Measurements from ENCODE around the gene HOXA4. TPM values are rescaled to one million over a fixed set of nuclear protein-coding genes. Genes with fewer than 3 reads are reported as not detected.

Gene HOXA4
- total RNA-seq, 1 donor from 2014 or later = 0.30 TPM

DNA sequence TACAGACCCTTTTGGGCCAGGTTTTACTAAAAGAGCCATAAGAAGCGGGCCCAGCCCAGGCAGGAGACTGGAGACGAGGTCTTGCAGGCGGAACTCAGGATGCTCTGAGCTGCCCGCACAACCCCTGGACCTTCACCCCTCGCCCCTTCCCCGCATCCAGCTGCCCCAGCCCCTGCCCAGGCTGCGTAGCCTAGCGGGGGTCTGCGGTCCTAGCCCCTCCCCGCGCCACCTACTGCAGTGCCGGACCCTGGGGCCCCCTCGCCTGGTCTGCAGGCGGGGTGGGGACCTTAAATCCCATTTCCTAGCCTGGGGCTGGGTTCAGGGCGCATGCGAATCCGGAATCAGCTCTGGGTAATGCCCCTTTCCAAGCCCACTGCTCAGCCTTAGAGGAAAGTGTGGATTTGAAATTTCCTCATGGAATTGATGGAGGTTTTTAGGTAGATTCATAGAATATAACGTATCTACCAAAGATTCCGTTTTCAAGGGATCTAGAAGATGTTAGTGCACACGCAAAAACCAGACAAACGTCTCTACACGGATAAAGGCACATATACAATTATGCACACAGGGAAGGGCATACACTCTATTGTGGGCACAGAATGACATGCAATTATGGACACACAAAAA is 22.4 kb upstream of the HOXA4 start:
- Mint-ChIP-seq H3K27me3 (ENCODE audit: low read depth) (peaks cover 87% of the 10 kb centered on the region), H3K27ac (ENCODE audit: unreplicated experiment) (no peak overlapping the region), H3K9me3 (ENCODE audit: low read depth) (no peaks in the 10 kb centered on the region)

GRCh38 chr7:27151931-27152815 is 21.6 kb upstream of the HOXA4 start, which contains the start of gene HOXA3:
Gene HOXA3, minus strand, starts transcription at chr7:27152583. Its CDS starts 41,943 bp downstream, at chr7:27110640.
- peaks cover 22% of the 10 kb centered on the region for H3K4me1 Mint-ChIP-seq (ENCODE audit: low read depth)

More for the DNA sequence above, 22.4 kb upstream of the HOXA4 start:
- H3K4me1 Mint-ChIP-seq (ENCODE audit: low read depth) = peaks cover 22% of the 10 kb centered on the region
- peaks cover 3% of the 10 kb centered on the region for H3K36me3 Mint-ChIP-seq (ENCODE audit: low read depth)
- H3K4me3 Mint-ChIP-seq (ENCODE audit: unreplicated experiment) = no peak overlapping the region
- no peak for TF ChIP-seq CTCF (IDR thresholded peaks at IDR 0.05)
- DNase-seq (ENCODE audit: low spot score) = peak; percentile 74

GRCh38 chr7:27151341-27151930 is 20.9 kb upstream of the HOXA4 start:
- Mint-ChIP-seq H3K4me3 (ENCODE audit: unreplicated experiment) (peak overlapping the region; percentile 64), H3K36me3 (ENCODE audit: low read depth) (peaks cover 3% of the 10 kb centered on the region), H3K27ac (ENCODE audit: unreplicated experiment) (no peak overlapping the region), H3K27me3 (ENCODE audit: low read depth) (peaks cover 87% of the 10 kb centered on the region), H3K4me1 (ENCODE audit: low read depth) (peaks cover 20% of the 10 kb centered on the region), H3K9me3 (ENCODE audit: low read depth) (peaks cover 1% of the 10 kb centered on the region)
- no peak for TF ChIP-seq CTCF (IDR thresholded peaks at IDR 0.05)
- DNase-seq (ENCODE audit: low spot score) = no peak

More at GRCh38 chr7:27151931-27152815, 21.6 kb upstream of the HOXA4 start, which contains the start of gene HOXA3:
- no peaks in the 10 kb centered on the region for H3K9me3 Mint-ChIP-seq (ENCODE audit: low read depth)
- DNase-seq (ENCODE audit: low spot score) = no peak
- H3K27me3 Mint-ChIP-seq (ENCODE audit: low read depth) = peaks cover 85% of the 10 kb centered on the region
- peak within 1 kb of the TSS; percentile 64 for H3K4me3 Mint-ChIP-seq (ENCODE audit: unreplicated experiment)
- H3K36me3 Mint-ChIP-seq (ENCODE audit: low read depth) = peaks cover 3% of the 10 kb centered on the region
- H3K27ac Mint-ChIP-seq (ENCODE audit: unreplicated experiment) = no peak within 1 kb of the TSS
- TF ChIP-seq CTCF (IDR thresholded peaks at IDR 0.05) = no peak

DNA sequence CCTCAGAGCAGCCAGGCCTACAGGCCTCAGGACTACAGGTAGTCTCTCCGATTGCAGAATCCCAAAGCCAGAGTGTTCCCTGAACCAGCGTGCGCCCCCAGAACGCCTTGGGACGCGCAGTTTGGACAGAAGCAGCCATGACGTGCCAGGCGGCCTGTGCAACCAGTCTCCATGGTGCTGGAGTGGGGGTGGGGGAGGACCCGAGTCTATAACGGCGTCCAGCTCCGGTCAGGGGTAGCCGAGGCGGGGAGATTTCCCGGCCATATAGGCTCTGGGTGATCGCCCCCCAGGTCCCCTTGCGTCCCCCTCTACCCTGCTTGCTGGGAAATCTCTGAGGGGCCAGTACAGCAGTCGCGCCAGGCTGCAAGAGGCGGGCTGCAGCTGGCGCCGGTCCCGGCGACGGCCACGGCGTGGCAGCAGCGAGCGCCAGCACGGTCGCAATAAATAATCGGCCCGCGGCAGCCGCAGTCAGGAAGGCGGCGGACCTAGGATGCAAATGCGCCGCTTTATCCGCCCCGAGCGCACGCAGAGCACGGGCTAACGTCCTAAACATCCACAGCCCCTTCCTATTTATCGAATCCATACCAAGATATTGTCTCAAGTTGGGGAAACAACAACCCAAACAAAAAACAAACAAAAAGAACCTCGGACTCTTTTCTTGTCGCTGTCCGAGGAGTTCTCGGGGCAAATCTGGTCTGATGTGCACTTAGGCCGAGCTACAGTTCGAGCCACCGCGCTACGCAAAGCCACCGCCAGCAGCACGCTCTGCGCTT is 20.2 kb upstream of the HOXA4 start:
- H3K36me3 Mint-ChIP-seq (ENCODE audit: low read depth) = peaks cover 5% of the 10 kb centered on the region
- peaks cover 2% of the 10 kb centered on the region for H3K9me3 Mint-ChIP-seq (ENCODE audit: low read depth)
- H3K4me1 Mint-ChIP-seq (ENCODE audit: low read depth) = peaks cover 18% of the 10 kb centered on the region
- no peak overlapping the region for H3K27ac Mint-ChIP-seq (ENCODE audit: unreplicated experiment)
- H3K27me3 Mint-ChIP-seq (ENCODE audit: low read depth) = peaks cover 90% of the 10 kb centered on the region
- peak; percentile 89 for TF ChIP-seq CTCF (IDR thresholded peaks at IDR 0.05)
- peak overlapping the region; percentile 64 for H3K4me3 Mint-ChIP-seq (ENCODE audit: unreplicated experiment)
- peak; percentile 74 for DNase-seq (ENCODE audit: low spot score)

Data from chondrocyte (in vitro differentiated cells).